GM21786 (cell line): ENCODE measurements around the gene TNNI3K.
"Not testable (repeated sequence)": the region's sequence is repeated elsewhere in the genome, so short reads cannot be mapped to it uniquely, and the experiment has no call there.

ENCODE experiments used
- ATAC-seq: cut with Tn5 transposase; IDR thresholded peaks from one replicate; pipeline ENCODE4 v1.9.1; 2021; ENCODE audit not compliant: unreplicated experiment

TNNI3K gene, protein sequence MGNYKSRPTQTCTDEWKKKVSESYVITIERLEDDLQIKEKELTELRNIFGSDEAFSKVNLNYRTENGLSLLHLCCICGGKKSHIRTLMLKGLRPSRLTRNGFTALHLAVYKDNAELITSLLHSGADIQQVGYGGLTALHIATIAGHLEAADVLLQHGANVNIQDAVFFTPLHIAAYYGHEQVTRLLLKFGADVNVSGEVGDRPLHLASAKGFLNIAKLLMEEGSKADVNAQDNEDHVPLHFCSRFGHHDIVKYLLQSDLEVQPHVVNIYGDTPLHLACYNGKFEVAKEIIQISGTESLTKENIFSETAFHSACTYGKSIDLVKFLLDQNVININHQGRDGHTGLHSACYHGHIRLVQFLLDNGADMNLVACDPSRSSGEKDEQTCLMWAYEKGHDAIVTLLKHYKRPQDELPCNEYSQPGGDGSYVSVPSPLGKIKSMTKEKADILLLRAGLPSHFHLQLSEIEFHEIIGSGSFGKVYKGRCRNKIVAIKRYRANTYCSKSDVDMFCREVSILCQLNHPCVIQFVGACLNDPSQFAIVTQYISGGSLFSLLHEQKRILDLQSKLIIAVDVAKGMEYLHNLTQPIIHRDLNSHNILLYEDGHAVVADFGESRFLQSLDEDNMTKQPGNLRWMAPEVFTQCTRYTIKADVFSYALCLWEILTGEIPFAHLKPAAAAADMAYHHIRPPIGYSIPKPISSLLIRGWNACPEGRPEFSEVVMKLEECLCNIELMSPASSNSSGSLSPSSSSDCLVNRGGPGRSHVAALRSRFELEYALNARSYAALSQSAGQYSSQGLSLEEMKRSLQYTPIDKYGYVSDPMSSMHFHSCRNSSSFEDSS

DNA sequence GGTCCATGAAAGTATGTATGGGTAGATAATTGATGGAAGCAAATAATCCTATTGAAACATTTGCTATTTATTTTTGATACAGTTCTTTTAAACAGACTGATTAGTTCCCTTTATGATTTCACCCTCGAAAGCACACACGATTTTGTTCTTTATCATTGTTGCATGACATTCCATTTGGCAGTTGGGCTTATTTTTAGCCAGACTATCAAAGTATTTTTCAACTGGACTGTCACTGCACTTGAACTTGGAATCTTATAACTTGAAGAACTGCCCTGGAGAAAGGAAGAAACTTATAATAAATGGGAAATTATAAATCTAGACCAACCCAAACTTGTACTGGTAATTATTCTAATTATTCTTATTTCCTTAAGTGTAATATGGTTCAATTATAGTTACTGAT is at the start of gene TNNI3K:
Gene TNNI3K (plus strand): TSS at position 235 of the 400 bp plus-strand sequence. CDS start 65 bp downstream, at position 300.
- no peak for ATAC-seq

DNA sequence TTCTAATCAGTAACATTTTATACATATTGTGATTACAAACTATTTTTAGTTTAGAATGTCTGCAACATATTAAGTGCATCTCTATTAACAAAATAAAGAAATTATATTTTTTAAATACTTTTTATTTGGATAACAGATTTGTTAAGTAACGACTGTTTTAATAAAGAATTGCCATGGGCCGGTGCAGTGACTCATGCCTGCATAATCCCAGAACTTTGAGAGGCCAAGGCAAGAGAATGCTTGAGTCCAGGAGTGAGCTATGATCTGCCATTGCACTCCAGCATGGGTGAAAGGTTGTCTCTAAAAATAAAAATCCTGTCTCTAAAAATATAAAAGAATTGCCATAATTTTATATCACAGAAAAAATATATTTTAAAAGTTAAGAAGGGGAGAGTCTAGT is 41.3 kb upstream of the TNNI3K start:
- no peak for ATAC-seq

DNA sequence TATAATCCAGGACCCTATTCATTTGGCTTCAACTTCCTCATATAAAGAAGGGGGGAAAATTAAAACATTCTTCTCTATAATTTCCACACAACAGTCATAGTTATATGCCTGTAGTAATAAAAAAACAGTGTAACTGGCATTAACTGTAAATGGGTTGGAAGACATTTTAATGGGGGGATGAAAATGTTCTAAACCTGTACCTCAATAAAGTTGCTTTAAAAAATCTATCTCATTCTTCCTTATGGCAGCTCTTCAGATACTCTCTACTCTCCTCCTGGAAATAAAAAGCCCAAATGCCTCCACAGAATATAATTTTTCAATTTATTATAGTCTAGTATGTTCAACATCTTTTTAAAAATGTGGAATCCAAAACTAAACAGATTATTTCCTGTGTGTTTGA is 39.8 kb upstream of the TNNI3K start:
- ATAC-seq: no peak

GRCh38 chr1:74197255-74197654 is 37.9 kb upstream of the TNNI3K start:
- ATAC-seq: no peak

DNA sequence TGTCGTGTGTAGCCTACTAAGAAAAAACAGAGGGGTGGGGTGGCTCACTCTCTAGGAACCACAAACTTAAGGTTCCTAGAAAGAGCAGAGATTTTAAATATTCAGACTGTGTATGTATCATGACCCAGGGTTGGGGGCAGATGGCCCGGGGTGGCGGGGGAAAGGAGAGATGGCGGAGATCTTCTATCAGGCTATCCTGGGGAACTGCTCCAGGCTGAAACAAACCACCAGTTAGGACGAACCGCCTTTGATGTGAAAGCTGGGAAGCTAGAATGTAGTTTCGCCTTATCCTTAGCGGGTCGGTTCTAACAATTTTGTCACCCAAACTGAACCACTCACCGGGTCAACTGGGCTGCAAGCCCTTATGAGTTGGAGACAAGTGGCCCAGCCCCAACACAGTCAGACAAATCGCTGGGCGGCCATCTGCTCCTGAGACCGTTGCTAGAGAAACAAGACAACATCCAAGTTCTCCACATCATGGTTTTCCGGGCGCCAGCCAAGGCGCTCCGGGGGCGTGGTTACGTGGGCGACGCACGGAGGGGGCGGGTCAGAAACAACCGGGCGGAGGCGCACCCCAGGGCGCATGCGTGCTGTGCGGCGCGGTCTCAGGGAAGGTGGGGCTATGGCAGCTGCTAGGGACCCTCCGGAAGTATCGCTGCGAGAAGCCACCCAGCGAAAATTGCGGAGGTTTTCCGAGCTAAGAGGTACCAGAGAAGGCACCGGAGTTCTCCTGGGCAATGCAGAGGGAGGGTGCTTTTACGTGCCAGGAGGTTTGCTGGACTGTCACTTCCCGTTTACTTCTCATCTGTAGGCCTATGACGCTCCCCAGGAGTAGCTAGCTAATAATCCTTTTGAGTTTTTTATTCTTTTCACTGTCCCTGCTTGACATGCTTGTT is 37.3 kb upstream of the TNNI3K start, which contains the start of the genes FPGT and LRRIQ3:
Gene FPGT (plus strand): TSS at position 586 of the 896 bp plus-strand sequence. CDS start 37 bp downstream, at position 623.
Gene LRRIQ3 (minus strand): TSS at position 520 of the 896 bp plus-strand sequence. CDS start 14,492 bp downstream, outside the sequence.
- ATAC-seq: peak; percentile 91

GRCh38 chr1:74199504-74199903 is 35.7 kb upstream of the TNNI3K start:
- ATAC-seq: no peak

DNA sequence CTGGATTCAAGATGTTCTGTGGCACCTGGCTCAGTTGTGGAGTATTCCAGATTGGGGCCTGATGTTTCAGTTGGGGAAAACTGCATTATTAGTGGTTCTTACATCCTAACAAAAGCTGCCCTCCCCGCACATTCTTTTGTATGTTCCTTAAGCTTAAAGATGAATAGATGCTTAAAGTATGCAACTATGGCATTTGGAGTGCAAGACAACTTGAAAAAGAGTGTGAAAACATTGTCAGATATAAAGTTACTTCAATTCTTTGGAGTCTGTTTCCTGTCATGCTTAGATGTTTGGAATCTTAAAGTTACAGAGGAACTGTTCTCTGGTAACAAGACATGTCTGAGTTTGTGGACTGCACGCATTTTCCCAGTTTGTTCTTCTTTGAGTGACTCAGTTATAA is 29.9 kb upstream of the TNNI3K start:
- no peak for ATAC-seq

DNA sequence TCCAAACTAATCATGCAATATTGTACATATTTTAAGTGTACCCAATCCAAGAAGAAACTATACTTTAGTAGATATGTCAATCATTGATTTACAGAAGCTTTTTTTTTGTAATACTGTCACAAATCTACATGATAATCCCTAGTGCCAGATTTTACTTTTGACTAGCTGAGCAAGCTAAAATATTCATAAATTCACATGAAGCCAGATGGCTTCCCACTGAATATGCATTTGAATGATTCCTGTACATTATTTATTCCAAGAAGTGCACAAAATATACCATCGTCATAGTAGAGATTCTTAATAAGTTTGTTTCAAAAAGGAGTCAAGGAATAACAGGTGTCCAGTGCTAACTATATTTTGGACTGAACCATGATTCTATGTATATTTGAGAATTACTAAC is 20.0 kb upstream of the TNNI3K start:
- no peak for ATAC-seq

GRCh38 chr1:74222701-74223100 is 12.5 kb upstream of the TNNI3K start:
- no peak for ATAC-seq

GRCh38 chr1:74223453-74223852 is 11.7 kb upstream of the TNNI3K start:
- ATAC-seq: no peak

GRCh38 chr1:74236440-74236839 is 1.3 kb downstream of the TNNI3K start:
- no peak for ATAC-seq

GRCh38 chr1:74237035-74237434 is 1.8 kb downstream of the TNNI3K start:
- no peak for ATAC-seq

DNA sequence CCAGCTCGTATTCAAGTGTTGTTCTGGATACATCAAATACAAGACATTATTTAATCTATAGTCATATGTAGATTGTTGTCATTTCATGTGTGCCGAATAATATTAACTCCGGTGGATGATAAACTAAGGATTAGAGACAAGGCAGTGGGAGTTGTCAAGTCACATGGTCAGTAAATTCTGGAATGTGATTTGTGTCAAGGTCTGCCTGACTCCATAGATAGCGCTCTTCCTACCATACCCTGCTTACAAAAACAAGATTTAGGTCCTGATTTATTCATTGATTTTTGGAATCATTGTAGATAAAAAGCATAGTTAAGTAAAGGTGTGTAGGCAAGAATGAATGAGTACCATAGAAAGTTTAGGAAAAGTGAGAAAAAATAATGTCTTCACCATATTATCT is 2.6 kb downstream of the TNNI3K start:
- no peak for ATAC-seq

GRCh38 chr1:74245168-74245772 is 10.1 kb downstream of the TNNI3K start:
- ATAC-seq: no peak

DNA sequence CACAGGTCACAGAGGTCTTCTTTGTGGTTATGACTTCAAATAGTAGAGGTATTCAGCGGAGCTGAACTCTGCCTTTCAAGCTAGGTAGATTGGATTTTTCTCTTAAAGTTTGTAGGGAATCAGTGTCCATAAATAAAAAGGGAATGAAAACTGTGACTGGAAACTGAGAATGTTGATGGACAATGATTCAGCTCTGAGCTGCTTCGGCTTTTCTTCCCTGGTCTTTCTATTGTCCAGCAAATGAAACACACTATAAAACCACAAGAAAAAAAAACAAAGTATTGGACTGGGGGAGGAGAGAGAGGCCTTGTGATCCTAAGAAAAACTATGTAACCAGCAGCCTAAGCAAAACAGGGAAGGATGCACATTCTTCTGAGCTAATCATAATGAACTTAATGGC is 11.1 kb downstream of the TNNI3K start:
- ATAC-seq: no peak

GRCh38 chr1:74247881-74248528 is 12.8 kb downstream of the TNNI3K start:
- no peak for ATAC-seq

DNA sequence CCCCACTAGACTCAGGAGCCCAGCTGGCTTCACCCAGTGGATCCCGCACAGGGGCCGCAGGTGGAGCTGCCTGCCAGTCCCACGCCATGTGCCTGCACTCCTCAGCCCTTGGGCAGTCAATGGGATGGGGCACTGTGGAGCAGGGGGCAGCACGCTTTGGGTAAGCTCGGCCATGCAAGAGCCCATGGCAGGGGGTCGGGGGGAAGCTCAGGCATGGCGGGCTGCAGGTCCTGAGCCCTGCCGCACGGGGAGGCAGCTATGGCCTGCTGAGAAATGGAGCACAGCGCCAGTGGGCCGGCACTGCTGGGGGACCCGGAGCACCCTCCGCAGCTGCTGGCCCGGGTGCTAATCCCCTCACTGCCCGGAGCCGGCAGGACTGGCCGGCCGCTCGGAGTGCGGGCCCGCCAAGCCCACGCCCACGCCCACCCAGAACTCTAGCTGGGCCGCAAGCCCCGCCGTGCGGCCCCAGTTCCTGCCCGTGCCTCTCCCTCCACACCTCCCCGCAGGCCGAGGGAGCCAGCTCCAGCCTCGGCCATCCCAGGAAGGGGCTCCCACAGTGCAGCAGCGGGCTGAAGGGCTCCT is 18.1 kb downstream of the TNNI3K start:
- not testable (repeated sequence) for ATAC-seq

- ATAC-seq: no peak
Observed at GRCh38 chr1:74266001-74266400, 30.8 kb downstream of the TNNI3K start.

DNA sequence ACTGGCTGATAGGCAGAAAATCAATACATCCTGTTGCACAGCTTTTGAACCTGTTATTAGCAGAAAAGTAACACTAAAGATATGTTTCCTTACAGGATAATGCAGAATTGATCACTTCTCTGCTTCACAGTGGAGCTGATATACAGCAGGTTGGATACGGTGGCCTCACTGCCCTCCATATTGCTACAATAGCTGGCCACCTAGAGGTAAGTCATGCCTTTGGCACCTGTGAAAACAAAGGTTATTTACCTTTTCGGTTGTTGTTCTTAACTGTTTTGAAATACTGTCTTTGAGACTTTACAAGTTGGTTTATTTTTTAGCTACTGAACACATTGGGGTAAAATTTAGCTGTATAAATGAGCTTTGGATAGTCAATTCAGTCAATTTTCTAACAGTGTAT is 36.3 kb downstream of the TNNI3K start:
- ATAC-seq: no peak
